K562 (cell line): ENCODE measurements around the gene LMBR1L. TPM values are rescaled to one million over a fixed set of nuclear protein-coding genes. Genes with fewer than 3 reads are reported as not detected.
A peak's percentile ranks its signal among the peaks of the same experiment; 100 is the strongest.

Source experiments
- BCLAF1 ChIP-seq, 2 experiments: fragments of 450-650 bp in 1 of 2; IDR thresholded peaks; 2 replicates each; pipeline ENCODE4 v1.6.1; 2011 to 2017; ENCODE audit warnings: low read depth in 2 of 2, antibody characterized with exemption in 1 of 2, borderline replicate concordance in 1 of 2, low read length in 1 of 2, mild to moderate bottlenecking in 1 of 2, mixed read lengths in 1 of 2; ENCODE audit not compliant: control insufficient read depth in 1 of 2
- ELF1 ChIP-seq: fragments of 200-800 bp; sonication (Bioruptor generic); IDR thresholded peaks from 2 replicates; pipeline ENCODE4 v1.6.1; 2016; ENCODE audit warnings: missing genetic modification characterization, missing compliant biosample characterization
- EP400 ChIP-seq: fragments of 450-650 bp; IDR thresholded peaks from 2 replicates; pipeline ENCODE4 v1.6.1; 2017; ENCODE audit warnings: antibody characterized with exemption, mild to moderate bottlenecking, moderate library complexity
- HDAC1 ChIP-seq, 2 experiments: fragments of 450-650 bp; IDR thresholded peaks; 2 replicates each; pipeline ENCODE4 v1.6.1; 2016 to 2017; ENCODE audit warnings: inconsistent platforms in 1 of 2, mild to moderate bottlenecking in 1 of 2, moderate library complexity in 1 of 2
- KDM5B ChIP-seq: fragments of 200-600 bp; sonication (generic); IDR thresholded peaks from 2 replicates; pipeline ENCODE4 v1.6.1; 2012; ENCODE audit warnings: low read depth, mild to moderate bottlenecking, moderate library complexity, low read length, control low read depth, inconsistent platforms; ENCODE audit not compliant: insufficient replicate concordance
- SIN3A ChIP-seq, 2 experiments: fragments of 150-350 bp in 1 of 2; IDR thresholded peaks; 2 replicates each; pipeline ENCODE4 v1.6.1; 2011 to 2016; ENCODE audit warnings: borderline replicate concordance in 2 of 2, low read depth in 2 of 2, low read length in 2 of 2, mild to moderate bottlenecking in 2 of 2, moderate library complexity in 2 of 2; ENCODE audit not compliant: control insufficient read depth in 1 of 2
- ZBTB11 ChIP-seq, 3 experiments: fragments of 200-800 bp in 1 of 3; fragments of 250-450 bp in 1 of 3; fragments of 450-650 bp in 1 of 3; sonication (Bioruptor Pico) in 1 of 3; sonication (Bioruptor generic) in 1 of 3; formaldehyde crosslinking in 1 of 3; IDR thresholded peaks; 2 replicates each; pipeline versions ENCODE4 v1.6.1 to v1.8.0; 2016 to 2022; ENCODE audit warnings: mild to moderate bottlenecking in 2 of 3, missing genetic modification characterization in 2 of 3, missing compliant biosample characterization in 1 of 3, moderate library complexity in 1 of 3
- ZFX ChIP-seq: sonication (generic); formaldehyde crosslinking; IDR thresholded peaks from 2 replicates; pipeline ENCODE4 v1.8.0; 2022; ENCODE audit warnings: mild to moderate bottlenecking, missing genetic modification reagents, moderate library complexity
- ZNF324 ChIP-seq: fragments of 250-450 bp; sonication (Bioruptor Pico); IDR thresholded peaks from 2 replicates; pipeline ENCODE4 v1.4.0; 2020; ENCODE audit warnings: mild to moderate bottlenecking
- polyA plus RNA-seq, 8 experiments: library from polyadenylated mRNA; depleted of rRNA in 4 of 8; stranded (reverse) in 5 of 8; unstranded in 3 of 8; fragments of >200 nt; fragmentation: Nextera tagmentation in 2 of 8; fragmentation: Illumina TruSeq in 1 of 8; extraction: Ambion mirVana in 2 of 8; extraction: Trizol in 1 of 8; gene quantifications; 2 replicates each; pipeline versions ENCODE4 v1.2.1 to v1.2.3, GENCODE V29; 2011 to 2014; ENCODE audit warnings: inconsistent platforms in 1 of 8, missing spikeins in 1 of 8
- total RNA-seq, 7 experiments: library from RNA; depleted of rRNA in 6 of 7; stranded (reverse); fragments of >200 nt in 6 of 7; fragmentation: Illumina TruSeq in 2 of 7; extraction: Trizol in 2 of 7; gene quantifications; 2 replicates each; pipeline versions ENCODE4 v1.2.1 to v1.2.3, GENCODE V29; 2011 to 2021; ENCODE audit warnings: low replicate concordance in 1 of 7

The LMBR1L gene
- total and polyA plus RNA-seq, 9 of the 15 experiments (the other 6 are each of a cell fraction or from before 2014, with no cell fraction given) = 2.5 to 57.0 (median 31.1) TPM

DNA sequence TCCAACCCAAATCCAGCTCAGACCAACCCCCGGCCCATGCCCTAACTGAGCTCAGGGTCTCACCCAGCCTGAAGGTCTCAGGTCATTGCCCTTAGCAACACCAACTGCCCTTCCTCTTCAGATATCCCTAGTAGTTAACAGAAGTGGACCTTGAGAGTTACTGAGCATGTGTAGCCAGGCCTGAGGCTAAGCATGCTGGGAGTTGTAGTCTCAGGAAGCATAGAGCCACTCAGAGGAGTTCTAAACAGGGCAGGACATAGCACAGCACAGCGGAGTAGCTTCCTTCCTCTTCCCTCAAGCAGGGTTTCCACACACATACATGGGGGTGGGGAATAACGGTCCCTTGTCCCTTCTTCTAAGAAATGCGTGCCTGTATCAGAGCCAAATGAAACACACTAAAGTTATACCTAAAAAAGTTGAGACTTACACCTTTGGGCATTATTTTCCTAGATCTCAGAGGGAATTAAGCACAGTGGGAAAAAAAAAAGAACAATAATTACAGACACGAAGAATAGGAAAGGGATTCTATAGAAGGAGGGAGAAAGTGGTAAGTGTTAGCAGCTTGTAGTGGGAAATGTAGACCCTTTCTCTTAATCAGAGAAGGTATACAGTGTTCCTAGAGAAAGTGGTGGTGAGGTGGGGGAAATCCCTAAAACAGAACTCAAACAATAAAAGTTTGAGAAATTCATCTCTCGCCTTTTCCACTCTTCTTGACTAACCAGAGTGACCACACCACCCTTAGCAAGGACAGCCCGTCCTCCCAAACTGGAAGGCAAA, 54.5 kb downstream of the LMBR1L start (continued):
- peak in 1 of 2 experiments; percentile 15; a peak in 1 of 4 replicates for TF ChIP-seq HDAC1 (IDR thresholded peaks at IDR 0.05)
- no peak for TF ChIP-seq ZFX (CRISPR knock-in tag)
- peak in 1 of 2 experiments; percentile 61; a peak in 1 of 4 replicates for TF ChIP-seq SIN3A (IDR thresholded peaks at IDR 0.05; ENCODE audit: borderline replicate concordance in 2 of 2, control insufficient read depth in 1 of 2, low read depth in 2 of 2, low read length in 2 of 2)
- TF ChIP-seq ZNF324 = no peak
- no peak for TF ChIP-seq KDM5B
- peak; percentile 64; the same call in 1 of the 2 replicates for TF ChIP-seq ELF1 (tag)
- TF ChIP-seq BCLAF1 (IDR thresholded peaks at IDR 0.05; ENCODE audit: borderline replicate concordance in 1 of 2, control insufficient read depth in 1 of 2, low read depth in 2 of 2, low read length in 1 of 2) = 0 out of 4 replicates have a peak, but pooled peaks of 1 of the 2 experiments have one; percentile 61
- TF ChIP-seq EP400 = peak; percentile 17; the same call in 1 of the 2 replicates
- peak in 2 of 3 experiments; percentile 49 to 94; a peak in 3 of 6 replicates for TF ChIP-seq ZBTB11 (CRISPR knock-in tag; IDR thresholded peaks at IDR 0.05)
